Nephron progenitor cell (in vitro differentiated cells): ENCODE measurements around the gene TSFM.

Experiments used
- DNase-seq: peaks from one replicate; pipeline ENCODE4 v3.0.0; 2021
- H3K27ac Mint-ChIP-seq: 2 replicates; pipeline ENCODE4 v1.8.0; 2021; ENCODE audit warnings: mild to moderate bottlenecking, moderate library complexity, mixed read lengths
- H3K27me3 Mint-ChIP-seq: 2 replicates; pipeline ENCODE4 v1.8.0; 2021; ENCODE audit warnings: mild to moderate bottlenecking, low read depth, mixed read lengths; ENCODE audit not compliant: poor library complexity
- H3K36me3 Mint-ChIP-seq: 2 replicates; pipeline ENCODE4 v1.8.0; 2021; ENCODE audit warnings: low read depth, mixed read lengths
- H3K4me1 Mint-ChIP-seq: 2 replicates; pipeline ENCODE4 v1.8.0; 2021; ENCODE audit warnings: mixed read lengths
- H3K4me3 Mint-ChIP-seq: 2 replicates; pipeline ENCODE4 v1.8.0; 2021; ENCODE audit warnings: mild to moderate bottlenecking, moderate library complexity, mixed read lengths
- H3K9me3 Mint-ChIP-seq: 2 replicates; pipeline ENCODE4 v1.8.0; 2021; ENCODE audit warnings: mild to moderate bottlenecking, moderate library complexity, mixed read lengths
- TF ChIP-seq, protein P1 (sequence below): fragments of 200-600 bp; sonication (generic); IDR thresholded peaks from 2 replicates; pipeline ENCODE4 v1.5.0; 2021; ENCODE audit warnings: antibody characterized with exemption

TSFM gene

DNA sequence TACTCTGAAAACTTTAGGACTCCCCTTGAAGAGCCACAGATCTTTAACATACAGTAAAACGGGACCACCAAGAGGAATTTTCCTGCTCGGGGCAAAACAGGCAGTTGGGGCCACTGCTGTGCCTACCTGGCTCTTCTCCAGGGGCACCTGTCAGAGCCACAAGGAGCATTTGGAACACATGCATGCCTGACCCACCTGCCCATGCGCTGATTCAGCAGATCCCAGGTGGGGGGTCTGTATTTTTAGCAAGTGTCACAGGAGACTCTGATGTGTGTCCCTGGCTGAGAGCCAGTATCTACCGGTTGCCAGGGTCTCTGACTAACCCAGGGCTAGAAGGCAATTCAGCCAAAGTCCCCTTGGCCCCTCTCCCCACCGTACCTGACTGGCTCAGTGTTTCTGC, 57.4 kb downstream of the TSFM start:
- H3K27ac Mint-ChIP-seq = peak overlapping the region; percentile 20
- TF ChIP-seq, protein P1, sequence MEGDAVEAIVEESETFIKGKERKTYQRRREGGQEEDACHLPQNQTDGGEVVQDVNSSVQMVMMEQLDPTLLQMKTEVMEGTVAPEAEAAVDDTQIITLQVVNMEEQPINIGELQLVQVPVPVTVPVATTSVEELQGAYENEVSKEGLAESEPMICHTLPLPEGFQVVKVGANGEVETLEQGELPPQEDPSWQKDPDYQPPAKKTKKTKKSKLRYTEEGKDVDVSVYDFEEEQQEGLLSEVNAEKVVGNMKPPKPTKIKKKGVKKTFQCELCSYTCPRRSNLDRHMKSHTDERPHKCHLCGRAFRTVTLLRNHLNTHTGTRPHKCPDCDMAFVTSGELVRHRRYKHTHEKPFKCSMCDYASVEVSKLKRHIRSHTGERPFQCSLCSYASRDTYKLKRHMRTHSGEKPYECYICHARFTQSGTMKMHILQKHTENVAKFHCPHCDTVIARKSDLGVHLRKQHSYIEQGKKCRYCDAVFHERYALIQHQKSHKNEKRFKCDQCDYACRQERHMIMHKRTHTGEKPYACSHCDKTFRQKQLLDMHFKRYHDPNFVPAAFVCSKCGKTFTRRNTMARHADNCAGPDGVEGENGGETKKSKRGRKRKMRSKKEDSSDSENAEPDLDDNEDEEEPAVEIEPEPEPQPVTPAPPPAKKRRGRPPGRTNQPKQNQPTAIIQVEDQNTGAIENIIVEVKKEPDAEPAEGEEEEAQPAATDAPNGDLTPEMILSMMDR = no peak
- DNase-seq = no peak
- no peak overlapping the region for H3K4me3 Mint-ChIP-seq
- no peaks in the 10 kb centered on the region for H3K9me3 Mint-ChIP-seq
- no peaks in the 10 kb centered on the region for H3K27me3 Mint-ChIP-seq
- H3K36me3 Mint-ChIP-seq = no peaks in the 10 kb centered on the region
- peaks cover 96% of the 10 kb centered on the region for H3K4me1 Mint-ChIP-seq

DNA sequence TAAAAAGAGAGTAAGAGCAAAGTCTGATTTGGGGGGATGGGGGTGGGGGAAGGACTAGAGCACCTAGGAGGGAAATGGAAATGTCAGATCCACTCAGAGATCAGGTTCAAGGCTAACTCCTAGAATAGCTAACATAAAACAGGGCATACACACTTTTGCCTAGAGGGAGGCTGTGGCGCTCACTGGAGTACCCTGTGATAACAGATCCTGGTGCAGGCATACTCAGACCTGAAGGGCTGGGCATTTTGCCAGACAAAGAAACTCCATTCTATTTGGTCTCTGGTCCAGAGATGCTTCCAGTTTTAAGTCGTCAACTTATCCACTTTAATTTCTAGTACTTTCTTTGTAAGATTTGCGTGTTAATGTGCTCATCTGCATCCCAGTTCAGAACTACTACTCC, 58.1 kb downstream of the TSFM start:
- Mint-ChIP-seq H3K27ac (peak overlapping the region; percentile 20), H3K4me1 (peaks cover 89% of the 10 kb centered on the region), H3K36me3 (no peaks in the 10 kb centered on the region), H3K27me3 (no peaks in the 10 kb centered on the region), H3K4me3 (peak overlapping the region; percentile 92), H3K9me3 (no peaks in the 10 kb centered on the region)
- DNase-seq = no peak
- TF ChIP-seq, protein P1 = no peak

DNA sequence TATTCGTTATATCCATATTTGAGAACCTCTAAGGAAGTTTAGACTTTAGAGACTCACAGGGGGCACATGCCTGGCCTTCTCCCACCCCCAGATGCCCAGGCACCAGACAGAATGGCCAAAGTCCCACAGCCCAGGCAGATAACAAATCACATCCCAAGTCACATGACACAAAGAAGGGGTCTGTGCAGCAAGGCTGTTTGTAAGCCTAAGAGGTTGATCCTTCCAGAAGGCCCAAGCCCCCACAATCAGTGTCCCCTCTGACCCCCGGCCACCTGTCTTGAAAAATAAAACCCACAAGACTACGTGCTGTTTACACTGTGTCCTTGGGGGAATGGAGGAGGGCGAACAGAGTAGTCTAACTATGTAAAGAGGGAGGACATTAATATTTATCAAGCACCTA, 58.9 kb downstream of the TSFM start:
- Mint-ChIP-seq H3K36me3 (no peaks in the 10 kb centered on the region), H3K27ac (peak overlapping the region; percentile 75), H3K27me3 (no peaks in the 10 kb centered on the region), H3K9me3 (no peaks in the 10 kb centered on the region), H3K4me1 (peaks cover 82% of the 10 kb centered on the region), H3K4me3 (peak overlapping the region; percentile 92)
- no peak for DNase-seq
- TF ChIP-seq, protein P1 = no peak

DNA sequence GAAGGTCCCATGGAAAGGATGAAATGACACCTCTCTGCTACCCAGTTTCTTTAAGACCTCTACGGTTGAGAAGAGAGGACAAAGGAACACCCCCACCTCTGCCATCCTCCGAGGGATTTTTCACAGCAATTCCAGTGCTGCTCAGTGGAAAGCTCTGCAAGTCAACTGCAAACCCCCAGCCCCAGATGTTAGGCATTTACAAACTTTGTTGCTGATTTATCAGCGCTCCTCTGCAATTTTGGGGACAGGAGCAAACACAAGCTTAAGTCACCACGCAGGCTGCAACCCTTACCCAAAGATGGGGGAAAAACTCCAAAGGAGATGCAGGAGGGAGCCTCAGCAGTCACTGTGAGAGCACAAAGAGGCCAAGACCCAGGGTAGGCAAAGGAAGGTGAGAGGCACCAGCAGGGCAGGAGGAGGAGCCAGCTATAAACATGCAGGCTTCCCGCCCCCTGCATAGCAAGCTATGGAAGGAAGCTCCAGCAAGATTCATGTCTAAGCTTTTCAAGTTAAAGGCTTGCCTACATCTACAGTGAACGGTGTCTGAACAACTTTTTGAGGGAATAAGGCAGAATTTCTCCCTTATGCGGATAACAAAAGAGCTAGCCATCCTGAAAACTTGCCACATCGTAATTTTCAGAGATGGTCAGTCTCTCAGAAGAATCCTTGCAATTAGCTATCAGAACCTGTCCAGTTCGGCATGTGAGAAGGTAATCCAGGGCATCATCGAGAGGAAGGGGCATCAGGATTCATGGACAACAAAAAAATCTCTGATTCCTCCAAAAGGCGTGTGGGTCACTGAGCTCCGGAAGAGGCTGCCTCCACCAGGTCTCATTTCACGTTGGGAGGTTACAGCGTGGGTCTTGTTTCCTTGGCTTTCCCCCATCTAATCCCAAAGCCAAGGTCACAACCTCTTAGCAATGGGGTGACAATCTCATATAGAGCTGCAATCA, 60.0 kb downstream of the TSFM start:
- Mint-ChIP-seq H3K4me3 (peak overlapping the region; percentile 92), H3K36me3 (no peaks in the 10 kb centered on the region), H3K27me3 (no peaks in the 10 kb centered on the region), H3K9me3 (no peaks in the 10 kb centered on the region), H3K27ac (peak overlapping the region; percentile 99), H3K4me1 (peaks cover 75% of the 10 kb centered on the region)
- DNase-seq = peak; percentile 49
- TF ChIP-seq, protein P1 = no peak

DNA sequence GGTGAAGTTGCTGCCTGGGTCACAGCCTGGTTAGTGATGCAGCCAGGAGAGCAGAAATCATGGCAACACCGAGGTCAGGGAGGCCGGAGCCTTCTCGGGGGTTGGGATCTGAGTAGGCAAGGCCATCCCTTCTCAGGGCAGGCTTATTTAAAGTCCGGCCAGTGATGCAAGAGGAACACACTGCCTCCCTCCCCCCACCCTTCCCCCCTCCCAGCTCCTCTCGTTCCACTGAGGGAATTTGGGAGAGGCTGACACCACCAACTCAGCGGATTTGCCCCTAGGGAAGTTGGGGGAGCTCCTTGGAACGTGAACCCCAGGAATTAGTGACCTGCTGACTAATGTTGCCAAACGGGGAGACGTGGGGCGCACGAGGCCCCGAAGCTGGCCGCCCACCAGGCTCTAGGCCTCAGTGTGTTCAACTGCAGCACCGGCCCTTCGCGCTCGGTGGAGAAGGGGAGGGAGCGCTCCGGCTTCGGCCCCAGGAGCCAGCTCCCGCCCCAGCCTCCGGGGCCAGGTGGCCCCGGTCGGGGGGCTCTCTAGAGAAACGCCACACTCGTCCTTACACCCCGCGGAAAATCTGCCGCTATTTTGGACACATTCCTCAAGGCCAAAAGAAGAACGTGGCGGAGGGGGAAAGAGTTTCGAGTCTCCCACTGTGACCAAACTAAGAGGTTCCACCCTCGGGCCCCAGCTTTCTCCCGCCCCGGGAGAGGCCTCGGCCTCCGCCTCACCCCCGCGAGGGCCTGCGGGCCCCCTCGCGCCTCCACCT, 62.3 kb downstream of the TSFM start:
- Mint-ChIP-seq H3K27me3 (peaks cover 3% of the 10 kb centered on the region), H3K9me3 (no peaks in the 10 kb centered on the region), H3K36me3 (no peaks in the 10 kb centered on the region), H3K27ac (peak overlapping the region; percentile 99), H3K4me1 (peaks cover 72% of the 10 kb centered on the region), H3K4me3 (peak overlapping the region; percentile 92)
- peak; percentile 62 for DNase-seq
- TF ChIP-seq, protein P1 = no peak
